HK-2 (cell line): Measurements from ENCODE around the gene DNAJB1.

ENCODE experiments used
- DNase-seq: peaks from one replicate; pipeline ENCODE4 v3.0.0-alpha.2; 2018; ENCODE audit not compliant: unreplicated experiment

The DNAJB1 gene

GRCh38 chr19:14473073-14473977, 44.9 kb downstream of the DNAJB1 start:
- no peak for DNase-seq

GRCh38 chr19:14472202-14472938, 45.8 kb downstream of the DNAJB1 start:
- no peak for DNase-seq

- no peak for DNase-seq
Observed at GRCh38 chr19:14471436-14472187, 46.6 kb downstream of the DNAJB1 start.

- DNase-seq, result no peak
Observed at GRCh38 chr19:14470031-14470876, 47.9 kb downstream of the DNAJB1 start.

- no peak for DNase-seq
Observed at GRCh38 chr19:14467816-14468215, 50.4 kb downstream of the DNAJB1 start.

- DNase-seq, result no peak
Observed at GRCh38 chr19:14467391-14467790, 50.8 kb downstream of the DNAJB1 start.
